HUES6 (cell line): ENCODE results near the gene PLA2G6.

Experiments
- H3K27ac ChIP-seq: 2 replicates; pipeline ENCODE4 v1.7.0; 2013; ENCODE audit warnings: low read depth, mild to moderate bottlenecking, low read length, inconsistent platforms
- H3K27me3 ChIP-seq: 2 replicates; pipeline ENCODE4 v1.6.1; 2013; ENCODE audit warnings: low read length; ENCODE audit not compliant: control insufficient read depth, insufficient read depth
- H3K36me3 ChIP-seq: 2 replicates; pipeline ENCODE4 v1.6.1; 2013; ENCODE audit warnings: low read length; ENCODE audit not compliant: control insufficient read depth, insufficient read depth
- H3K4me1 ChIP-seq: 2 replicates; pipeline ENCODE4 v1.6.1; 2013; ENCODE audit warnings: low read length; ENCODE audit not compliant: control insufficient read depth, insufficient read depth
- H3K4me3 ChIP-seq: 2 replicates; pipeline ENCODE4 v1.5.1; 2013; ENCODE audit warnings: low read depth, low read length
- H3K9ac ChIP-seq: one replicate; pipeline ENCODE4 v1.6.1; 2013; ENCODE audit warnings: mild to moderate bottlenecking, low read length
- H3K9me3 ChIP-seq: 2 replicates; pipeline ENCODE4 v1.6.1; 2013; ENCODE audit warnings: low read depth, low read length; ENCODE audit not compliant: control insufficient read depth, insufficient read depth

PLA2G6 gene

DNA sequence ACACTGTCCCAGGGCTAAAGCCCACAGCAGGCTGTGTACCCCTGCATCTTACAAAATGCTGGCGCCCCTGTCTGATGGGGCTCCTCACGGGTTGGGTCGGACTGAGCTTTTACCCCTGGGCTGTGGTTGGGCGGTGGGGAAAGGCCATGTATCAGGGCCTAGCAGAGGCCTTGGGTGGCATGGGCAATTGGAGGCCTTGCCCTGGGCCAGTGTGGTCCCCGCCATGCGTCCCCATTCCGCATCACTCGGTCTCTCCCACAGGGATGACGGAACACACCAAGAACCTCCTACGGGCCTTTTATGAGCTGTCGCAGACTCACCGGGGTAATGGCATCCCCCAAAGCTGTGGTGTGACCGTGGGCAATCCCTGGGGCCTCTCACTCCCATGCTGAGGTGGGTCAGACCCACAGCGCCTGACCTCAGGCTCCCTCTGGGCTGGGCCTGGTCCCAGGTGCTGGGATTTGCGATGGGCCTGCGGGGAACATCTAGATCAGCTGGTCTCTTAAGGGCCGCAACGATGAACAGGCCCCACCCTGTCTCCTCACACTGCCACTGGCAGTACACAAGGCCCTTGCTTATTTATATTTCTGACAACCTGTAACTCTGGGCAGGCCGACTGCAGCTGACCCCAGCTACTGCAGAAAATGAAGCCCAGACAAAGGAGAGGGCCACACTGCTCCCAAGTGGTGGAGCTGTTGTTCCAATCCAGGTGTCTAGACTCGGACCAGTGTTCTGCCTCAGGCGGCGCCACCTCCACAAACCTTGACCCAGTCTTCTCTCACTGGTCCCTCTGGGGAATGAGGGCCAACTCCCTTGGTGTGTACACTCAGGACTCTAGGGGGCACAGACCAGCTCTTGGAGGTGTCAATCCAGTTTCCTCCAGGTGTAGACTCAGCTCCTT is 110.0 kb downstream of the PLA2G6 start:
- H3K4me3 ChIP-seq = no peak overlapping the region
- no peaks in the 10 kb centered on the region for H3K9me3 ChIP-seq
- H3K27me3 ChIP-seq = no peaks in the 10 kb centered on the region
- peaks cover 2% of the 10 kb centered on the region; the same call in 1 of the 2 replicates for H3K4me1 ChIP-seq
- peaks cover 53% of the 10 kb centered on the region for H3K36me3 ChIP-seq
- no peak overlapping the region for H3K9ac ChIP-seq
- H3K27ac ChIP-seq = no peak overlapping the region

DNA sequence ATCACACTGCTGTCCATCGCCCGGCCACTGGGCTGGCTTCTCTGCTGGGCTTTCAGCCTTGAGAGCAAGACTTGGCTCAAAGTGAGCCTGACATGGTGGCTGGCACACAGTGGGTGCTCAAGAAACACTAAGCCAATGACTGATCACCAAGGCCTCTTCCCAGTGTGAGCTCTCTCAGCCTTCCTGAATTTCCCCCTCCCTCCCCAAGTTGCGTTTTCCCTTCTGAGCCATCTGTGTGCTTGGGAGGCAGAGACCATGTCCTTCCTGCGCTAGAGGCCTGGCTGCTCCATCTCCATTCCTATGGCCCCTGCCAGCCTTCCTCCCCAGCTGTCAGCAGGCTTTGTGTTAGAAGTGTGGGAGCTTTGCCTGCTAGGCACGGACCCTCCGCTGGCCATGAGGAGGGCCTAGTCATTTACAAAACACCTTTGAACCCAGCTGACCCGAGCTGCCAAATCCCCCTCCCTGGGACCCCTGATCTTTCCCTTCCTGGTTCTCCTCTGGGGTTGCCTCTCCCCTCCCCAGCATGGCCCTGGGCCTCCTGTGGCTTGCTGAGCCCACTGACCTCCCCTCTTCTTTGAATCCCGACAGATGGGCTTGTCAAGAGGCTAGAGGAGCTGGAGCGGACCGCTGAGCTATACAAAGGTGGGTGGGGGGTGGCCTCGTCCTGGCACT is 111.2 kb downstream of the PLA2G6 start:
- H3K27ac ChIP-seq = no peak overlapping the region
- H3K4me1 ChIP-seq = no peaks in the 10 kb centered on the region
- H3K9ac ChIP-seq = no peak overlapping the region
- H3K9me3 ChIP-seq = no peaks in the 10 kb centered on the region
- peaks cover 66% of the 10 kb centered on the region for H3K36me3 ChIP-seq
- H3K27me3 ChIP-seq = no peaks in the 10 kb centered on the region
- H3K4me3 ChIP-seq = no peak overlapping the region

DNA sequence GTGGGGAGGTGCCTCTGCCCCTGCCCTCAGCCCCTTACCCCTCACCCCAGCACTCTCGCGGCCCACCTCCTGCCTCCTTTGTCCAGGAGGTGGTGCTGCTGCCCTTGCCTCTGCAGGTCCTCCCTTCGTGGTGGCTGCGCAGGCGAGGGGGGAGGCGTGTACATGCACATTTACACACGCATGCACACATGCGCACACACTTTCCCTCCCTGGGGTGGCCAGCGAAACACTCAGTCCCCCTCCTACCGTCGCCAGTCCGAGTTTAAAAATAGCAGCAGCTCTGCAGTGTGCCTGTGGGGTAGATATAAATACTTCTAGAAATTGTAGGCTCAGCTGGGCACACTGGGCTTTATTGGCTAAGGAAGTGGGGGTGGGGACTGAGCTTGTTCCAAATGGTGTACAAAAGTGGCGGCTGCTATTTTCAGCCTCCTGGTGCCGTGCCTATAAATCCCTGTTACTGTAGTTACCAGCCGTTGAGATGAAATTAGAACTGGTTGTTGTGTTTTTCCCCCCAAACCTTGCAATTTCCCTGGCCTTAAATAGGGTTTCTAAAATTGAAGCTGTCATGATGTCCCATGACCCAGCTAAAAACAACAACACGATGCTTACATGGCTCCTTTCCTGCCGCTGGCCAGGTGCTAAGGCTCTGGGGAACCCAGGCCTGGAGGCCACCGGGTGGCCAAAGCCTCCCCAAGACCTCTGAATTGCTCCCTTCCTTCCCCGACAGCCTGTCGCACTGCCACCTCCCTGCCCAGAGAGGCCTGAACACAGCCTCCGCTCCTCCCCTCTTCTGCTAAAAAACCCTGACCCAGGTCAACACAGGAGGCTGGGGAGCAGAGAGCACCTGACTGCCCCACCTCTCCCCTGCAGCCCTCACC is 112.0 kb downstream of the PLA2G6 start:
- Histone ChIP-seq H3K27me3 (no peaks in the 10 kb centered on the region), H3K9me3 (no peaks in the 10 kb centered on the region), H3K4me1 (no peaks in the 10 kb centered on the region), H3K9ac (no peak overlapping the region), H3K27ac (no peak overlapping the region), H3K4me3 (no peak overlapping the region), H3K36me3 (peaks cover 68% of the 10 kb centered on the region)

DNA sequence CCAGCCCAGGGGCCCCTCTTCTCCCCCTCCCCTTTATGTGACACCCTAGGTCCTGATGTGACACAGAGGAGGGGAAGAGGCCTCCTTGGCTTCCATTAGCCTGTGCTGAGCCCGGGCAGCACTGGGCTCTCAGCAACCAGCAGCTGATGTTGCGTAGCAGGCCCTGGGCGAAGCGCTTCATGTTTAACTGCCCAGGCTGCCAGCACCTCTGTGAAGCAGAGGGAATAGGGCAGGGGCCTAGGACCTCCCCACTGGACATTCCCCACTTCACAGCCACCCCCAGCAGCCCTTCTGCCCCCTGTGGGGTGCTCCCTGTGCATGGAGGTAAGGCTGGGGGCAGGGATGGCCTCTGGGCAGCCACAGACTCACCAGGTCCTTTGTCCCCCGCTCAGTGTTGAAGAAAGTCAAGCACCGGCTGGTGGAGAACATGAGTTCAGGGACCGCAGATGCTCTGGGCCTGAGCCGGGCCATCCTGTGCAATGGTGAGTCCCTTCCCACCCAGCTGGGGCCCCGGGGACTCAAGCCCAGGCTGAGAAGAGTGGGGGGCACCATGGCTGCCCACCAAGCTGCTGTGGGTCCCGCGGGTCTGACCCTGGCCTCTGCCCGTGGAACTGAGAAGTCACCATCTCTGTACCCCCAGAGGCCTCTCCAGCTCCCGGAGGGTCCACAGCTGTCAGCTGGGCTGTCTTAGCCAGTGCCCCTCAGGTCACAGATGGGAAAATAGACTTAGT is 112.8 kb downstream of the PLA2G6 start:
- Histone ChIP-seq H3K27me3 (no peaks in the 10 kb centered on the region), H3K9me3 (no peaks in the 10 kb centered on the region), H3K27ac (no peak overlapping the region), H3K4me1 (no peaks in the 10 kb centered on the region), H3K4me3 (no peak overlapping the region), H3K36me3 (peaks cover 64% of the 10 kb centered on the region), H3K9ac (no peak overlapping the region)

DNA sequence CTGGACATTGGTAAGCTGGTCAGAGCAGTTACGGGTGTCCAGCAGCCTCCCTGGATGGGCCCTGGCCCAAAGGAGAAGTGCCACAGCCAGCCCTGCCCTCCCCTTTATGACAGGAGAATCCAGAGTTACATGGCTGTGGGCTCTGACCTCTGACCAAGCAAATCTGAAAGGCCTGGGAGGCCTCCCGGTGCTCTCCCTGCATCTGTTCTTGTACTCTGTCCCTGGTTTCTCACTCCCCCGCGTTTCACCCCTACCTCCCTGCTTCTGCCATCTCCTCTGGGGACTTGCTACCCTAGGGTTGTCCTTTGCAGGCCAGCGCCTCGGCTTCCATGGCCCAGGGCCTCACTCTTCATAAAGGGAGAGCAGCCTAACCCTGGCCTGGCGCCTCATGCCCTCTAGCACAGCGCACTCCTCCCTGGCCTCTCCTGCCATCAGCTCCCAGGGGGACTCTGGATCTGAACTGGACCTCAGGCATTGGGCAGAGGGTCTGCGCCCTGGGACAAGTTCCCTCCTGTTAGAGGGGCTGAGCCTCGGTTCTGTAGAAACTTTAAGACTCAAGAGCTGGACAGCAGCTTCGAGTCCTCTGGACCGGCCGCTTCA is 113.8 kb downstream of the PLA2G6 start:
- Histone ChIP-seq H3K4me3 (no peak overlapping the region), H3K27ac (no peak overlapping the region), H3K9me3 (no peaks in the 10 kb centered on the region), H3K4me1 (no peaks in the 10 kb centered on the region), H3K27me3 (no peaks in the 10 kb centered on the region), H3K36me3 (peaks cover 63% of the 10 kb centered on the region), H3K9ac (no peak overlapping the region)

DNA sequence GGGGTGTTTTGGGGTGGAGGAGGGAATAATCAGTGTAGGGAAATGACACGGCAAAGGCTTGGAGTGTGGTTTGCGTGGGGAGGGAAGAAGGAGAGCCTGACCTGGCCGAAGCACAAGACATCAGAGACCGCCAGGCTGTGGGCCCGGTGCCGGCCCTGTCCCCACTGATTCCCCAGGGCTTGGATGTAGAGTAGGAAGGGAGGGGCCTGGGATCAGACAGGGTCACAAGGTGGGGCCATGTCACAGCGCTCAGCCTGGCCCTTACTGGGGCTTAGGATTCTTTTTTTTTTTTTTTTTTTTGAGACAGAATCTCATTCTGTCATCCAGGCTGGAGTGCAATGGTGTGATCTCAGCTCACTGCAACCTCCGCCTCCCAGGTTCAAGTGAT is 114.6 kb downstream of the PLA2G6 start:
- H3K9ac ChIP-seq = no peak overlapping the region
- peaks cover 58% of the 10 kb centered on the region for H3K36me3 ChIP-seq

GRCh38 chr22:38066381-38067027 is 115.1 kb downstream of the PLA2G6 start:
- no peaks in the 10 kb centered on the region for H3K27me3 ChIP-seq
- H3K4me3 ChIP-seq = no peak overlapping the region
- H3K36me3 ChIP-seq = peaks cover 55% of the 10 kb centered on the region
- H3K9me3 ChIP-seq = no peaks in the 10 kb centered on the region
- H3K4me1 ChIP-seq = no peaks in the 10 kb centered on the region
- H3K27ac ChIP-seq = no peak overlapping the region
- no peak overlapping the region for H3K9ac ChIP-seq

More for the DNA sequence above, 114.6 kb downstream of the PLA2G6 start:
- Histone ChIP-seq H3K9me3 (no peaks in the 10 kb centered on the region), H3K4me1 (no peaks in the 10 kb centered on the region), H3K4me3 (no peak overlapping the region), H3K27me3 (no peaks in the 10 kb centered on the region), H3K27ac (no peak overlapping the region)

GRCh38 chr22:38065539-38065938 is 116.1 kb downstream of the PLA2G6 start:
- H3K4me1 ChIP-seq = no peaks in the 10 kb centered on the region
- H3K9ac ChIP-seq = no peak overlapping the region
- no peaks in the 10 kb centered on the region for H3K27me3 ChIP-seq
- no peak overlapping the region for H3K4me3 ChIP-seq
- no peaks in the 10 kb centered on the region for H3K9me3 ChIP-seq
- H3K27ac ChIP-seq = no peak overlapping the region
- H3K36me3 ChIP-seq = peaks cover 52% of the 10 kb centered on the region

DNA sequence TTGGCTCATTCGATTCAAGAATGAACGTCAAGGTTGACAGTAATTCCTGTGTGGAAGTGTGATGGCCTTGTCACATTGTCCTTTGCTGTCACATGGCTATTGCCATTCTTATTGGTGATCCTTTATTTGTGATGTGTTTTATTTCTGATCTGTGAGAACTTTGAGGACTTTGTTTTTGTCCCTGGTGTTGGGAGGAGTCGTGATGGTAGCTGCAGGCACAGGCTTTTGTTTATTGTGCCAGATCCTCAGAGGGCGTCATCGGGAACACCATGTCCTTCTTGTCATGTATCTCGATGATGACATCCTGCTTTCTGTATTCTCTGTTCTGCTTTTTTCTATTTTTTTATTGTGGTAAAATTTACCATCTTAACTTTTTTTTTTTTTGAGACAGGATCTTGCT is 118.8 kb downstream of the PLA2G6 start:
- no peaks in the 10 kb centered on the region for H3K9me3 ChIP-seq
- no peak overlapping the region for H3K9ac ChIP-seq
- no peak overlapping the region for H3K27ac ChIP-seq
- H3K4me3 ChIP-seq = no peak overlapping the region
- no peaks in the 10 kb centered on the region for H3K27me3 ChIP-seq
- H3K4me1 ChIP-seq = peaks cover 4% of the 10 kb centered on the region; the same call in 1 of the 2 replicates
- H3K36me3 ChIP-seq = peaks cover 55% of the 10 kb centered on the region
